Neural cell (in vitro differentiated cells): ENCODE data around the gene SHF. TPM values are rescaled to one million over a fixed set of nuclear protein-coding genes. Genes with fewer than 3 reads are reported as not detected.

Source experiments
- H2AFZ ChIP-seq: fragments of 200-600, 300-800 bp; sonication (generic), shearing (Covaris generic); 2 replicates; pipeline ENCODE4 v1.6.0; 2014; ENCODE audit warnings: low read depth, mild to moderate bottlenecking, antibody characterized with exemption, low read length, moderate library complexity
- H3F3A ChIP-seq: fragments of 200-600 bp; shearing (Covaris generic); 2 replicates; pipeline ENCODE4 v1.6.1; 2016; ENCODE audit warnings: mild to moderate bottlenecking, moderate library complexity, mixed read lengths, antibody characterized with exemption, low read length; ENCODE audit not compliant: insufficient read depth, poor library complexity, severe bottlenecking
- H3K27ac ChIP-seq: fragments of 200-600, 300-800 bp; sonication (generic), shearing (Covaris generic); 2 replicates; pipeline ENCODE4 v1.5.1; 2014; ENCODE audit warnings: mild to moderate bottlenecking, low read length, moderate library complexity
- H3K27me3 ChIP-seq: fragments of 300-800, 200-600 bp; sonication (generic), shearing (Covaris generic); 2 replicates; pipeline ENCODE4 v1.6.0; 2014; ENCODE audit warnings: mild to moderate bottlenecking, low read depth, low read length, moderate library complexity; ENCODE audit not compliant: insufficient read depth
- H3K36me3 ChIP-seq: fragments of 300-800, 200-600 bp; sonication (generic), shearing (Covaris generic); 2 replicates; pipeline ENCODE4 v1.5.1; 2014; ENCODE audit warnings: mild to moderate bottlenecking, antibody characterized with exemption, low read length, moderate library complexity; ENCODE audit not compliant: insufficient read depth
- H3K4me2 ChIP-seq: fragments of 300-800, 200-600 bp; sonication (generic), shearing (Covaris generic); 2 replicates; pipeline ENCODE4 v1.6.0; 2014; ENCODE audit warnings: mild to moderate bottlenecking, low read length
- H3K4me3 ChIP-seq: fragments of 300-800, 200-600 bp; sonication (generic), shearing (Covaris generic); 2 replicates; pipeline ENCODE4 v1.5.1; 2014; ENCODE audit warnings: mild to moderate bottlenecking, low read length, moderate library complexity
- H3K79me2 ChIP-seq: fragments of 200-600 bp; shearing (Covaris generic); replicated peaks from 2 replicates; pipeline ENCODE4 v1.6.0; 2014; ENCODE audit warnings: mild to moderate bottlenecking, low read length, moderate library complexity; ENCODE audit not compliant: insufficient read depth
- H3K9ac ChIP-seq: fragments of 300-800, 200-600 bp; sonication (generic), shearing (Covaris generic); 2 replicates; pipeline ENCODE4 v1.6.1; 2016; ENCODE audit warnings: mild to moderate bottlenecking, low read length, mixed read lengths
- H3K9me2 ChIP-seq: fragments of 200-600 bp; shearing (Covaris generic); 2 replicates; pipeline ENCODE4 v1.6.1; 2016; ENCODE audit warnings: mild to moderate bottlenecking, low read length, mixed read lengths; ENCODE audit not compliant: insufficient read depth
- H3K9me3 ChIP-seq: fragments of 200-600, 300-800 bp; sonication (generic), shearing (Covaris generic); 2 replicates; pipeline ENCODE4 v1.6.1; 2016; ENCODE audit warnings: mild to moderate bottlenecking, mixed run types, low read length, moderate library complexity, mixed read lengths
- H4K20me1 ChIP-seq: fragments of 200-600 bp; shearing (Covaris generic); 2 replicates; pipeline ENCODE4 v1.6.1; 2016; ENCODE audit warnings: mild to moderate bottlenecking, mixed run types; ENCODE audit not compliant: insufficient read depth
- EP300 ChIP-seq: fragments of 450-650 bp; conservative IDR thresholded peaks from 2 replicates; pipeline ENCODE4 v1.6.1; 2014; ENCODE audit warnings: antibody characterized with exemption, mild to moderate bottlenecking, moderate library complexity; ENCODE audit not compliant: poor library complexity, severe bottlenecking
- EZH2 ChIP-seq: fragments of 200-600, 300-800 bp; shearing (Covaris generic), sonication (generic); IDR thresholded peaks from 2 replicates; pipeline ENCODE4 v1.6.1; 2014; ENCODE audit warnings: antibody characterized with exemption, low read length, borderline replicate concordance, mild to moderate bottlenecking; ENCODE audit not compliant: insufficient read depth, poor library complexity, severe bottlenecking
- MXI1 ChIP-seq: fragments of 450-650 bp; conservative IDR thresholded peaks from 2 replicates; pipeline ENCODE4 v1.6.1; 2014; ENCODE audit warnings: antibody characterized with exemption, mild to moderate bottlenecking; ENCODE audit not compliant: poor library complexity, severe bottlenecking
- POLR2AphosphoS5 ChIP-seq: IDR thresholded peaks from 2 replicates; pipeline ENCODE4 v1.6.1; 2012
- RAD21 ChIP-seq: fragments of 450-650 bp; conservative IDR thresholded peaks from 2 replicates; pipeline ENCODE4 v1.6.1; 2014; ENCODE audit warnings: antibody characterized with exemption, mild to moderate bottlenecking, moderate library complexity
- SMC3 ChIP-seq: fragments of 450-650 bp; conservative IDR thresholded peaks from 2 replicates; pipeline ENCODE4 v1.6.1; 2014; ENCODE audit warnings: antibody characterized with exemption, mild to moderate bottlenecking, moderate library complexity; ENCODE audit not compliant: poor library complexity
- TAF1 ChIP-seq: IDR thresholded peaks from 2 replicates; pipeline ENCODE4 v1.6.1; 2012; ENCODE audit warnings: low read depth
- polyA plus RNA-seq: library from polyadenylated mRNA; depleted of rRNA; stranded (reverse); fragments of >200 nt; gene quantifications from 2 replicates; pipeline ENCODE4 v1.2.3, GENCODE V29; 2014
- TF ChIP-seq, protein P1 (sequence below): fragments of 450-650 bp; IDR thresholded peaks from 2 replicates; pipeline ENCODE4 v1.5.1; 2014; ENCODE audit warnings: antibody characterized with exemption, mild to moderate bottlenecking, moderate library complexity; ENCODE audit not compliant: poor library complexity, severe bottlenecking
- TF ChIP-seq, protein P2 (sequence below): IDR thresholded peaks from 2 replicates; pipeline ENCODE4 v1.6.1; 2012; ENCODE audit warnings: borderline replicate concordance

Gene SHF
- polyA plus RNA-seq, 1 donor from 2014 or later: 41.5 TPM

DNA sequence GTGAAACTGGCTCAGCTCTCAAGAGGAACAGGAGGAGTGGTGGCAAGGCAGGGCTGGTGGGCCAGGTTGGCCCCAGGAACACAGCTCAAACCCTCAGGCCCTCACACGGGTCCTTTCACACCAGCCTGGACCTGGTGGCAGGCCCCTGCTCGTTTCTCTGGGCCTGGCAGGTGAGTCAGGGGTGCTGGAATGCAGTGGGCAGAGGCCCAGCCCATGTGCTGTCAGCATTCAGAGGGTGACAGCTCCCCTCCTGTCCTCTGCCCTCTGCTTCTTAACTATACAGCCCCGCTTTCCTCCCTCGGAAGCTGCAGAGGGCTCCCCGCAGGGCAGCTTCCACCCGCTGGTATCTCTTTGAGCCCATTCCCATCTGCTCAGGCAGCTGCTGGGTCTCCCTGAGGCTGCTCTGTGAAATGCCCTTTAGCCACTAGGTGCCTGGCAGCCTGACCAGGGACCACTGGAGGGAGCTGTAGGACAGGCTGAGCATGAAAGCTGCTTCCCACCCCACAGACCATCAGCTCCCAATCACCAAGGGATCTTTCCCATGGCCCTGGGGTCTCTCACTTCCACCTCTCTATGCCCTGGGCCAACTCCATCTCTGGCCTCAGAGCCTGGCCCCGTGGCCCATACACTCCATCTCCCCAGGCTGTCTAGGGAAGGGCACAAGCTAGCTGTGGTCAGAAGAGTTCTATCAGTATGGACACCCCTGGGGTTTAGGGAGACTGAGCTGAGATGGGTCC is 24.8 kb downstream of the SHF start:
- no peak overlapping the region for H3K4me2 ChIP-seq
- no peak overlapping the region for H2AFZ ChIP-seq
- H3K27ac ChIP-seq: no peak overlapping the region
- no peaks in the 10 kb centered on the region for H4K20me1 ChIP-seq
- no peaks in the 10 kb centered on the region for H3K36me3 ChIP-seq
- no peak overlapping the region for H3K4me3 ChIP-seq
- H3K9me2 ChIP-seq: no peaks in the 10 kb centered on the region
- H3K9me3 ChIP-seq: no peaks in the 10 kb centered on the region
- no peaks in the 10 kb centered on the region for H3K27me3 ChIP-seq
- no peaks in the 10 kb centered on the region for H3K79me2 ChIP-seq
- TF ChIP-seq SMC3 (peak; percentile 69), RAD21 (peak; percentile 75), POLR2AphosphoS5 (no peak)
- TF ChIP-seq, protein P1, sequence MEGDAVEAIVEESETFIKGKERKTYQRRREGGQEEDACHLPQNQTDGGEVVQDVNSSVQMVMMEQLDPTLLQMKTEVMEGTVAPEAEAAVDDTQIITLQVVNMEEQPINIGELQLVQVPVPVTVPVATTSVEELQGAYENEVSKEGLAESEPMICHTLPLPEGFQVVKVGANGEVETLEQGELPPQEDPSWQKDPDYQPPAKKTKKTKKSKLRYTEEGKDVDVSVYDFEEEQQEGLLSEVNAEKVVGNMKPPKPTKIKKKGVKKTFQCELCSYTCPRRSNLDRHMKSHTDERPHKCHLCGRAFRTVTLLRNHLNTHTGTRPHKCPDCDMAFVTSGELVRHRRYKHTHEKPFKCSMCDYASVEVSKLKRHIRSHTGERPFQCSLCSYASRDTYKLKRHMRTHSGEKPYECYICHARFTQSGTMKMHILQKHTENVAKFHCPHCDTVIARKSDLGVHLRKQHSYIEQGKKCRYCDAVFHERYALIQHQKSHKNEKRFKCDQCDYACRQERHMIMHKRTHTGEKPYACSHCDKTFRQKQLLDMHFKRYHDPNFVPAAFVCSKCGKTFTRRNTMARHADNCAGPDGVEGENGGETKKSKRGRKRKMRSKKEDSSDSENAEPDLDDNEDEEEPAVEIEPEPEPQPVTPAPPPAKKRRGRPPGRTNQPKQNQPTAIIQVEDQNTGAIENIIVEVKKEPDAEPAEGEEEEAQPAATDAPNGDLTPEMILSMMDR: peak; percentile 70
- no peak overlapping the region for H3K9ac ChIP-seq
- H3F3A ChIP-seq: no peaks in the 10 kb centered on the region

DNA sequence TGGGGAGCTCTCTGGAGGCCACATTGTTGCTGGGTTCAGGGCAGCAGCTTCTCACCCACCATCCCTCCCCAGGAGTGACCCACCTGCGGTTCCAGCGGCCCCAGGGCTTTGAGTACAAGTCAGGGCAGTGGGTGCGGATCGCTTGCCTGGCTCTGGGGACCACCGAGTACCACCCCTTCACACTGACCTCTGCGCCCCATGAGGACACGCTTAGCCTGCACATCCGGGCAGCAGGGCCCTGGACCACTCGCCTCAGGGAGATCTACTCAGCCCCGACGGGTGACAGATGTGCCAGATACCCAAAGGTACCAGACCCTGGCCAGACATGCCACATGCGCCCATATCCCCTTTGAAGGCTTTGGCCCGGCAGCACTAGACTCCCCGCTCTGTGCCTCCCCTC is 26.1 kb downstream of the SHF start:
- Histone ChIP-seq H2AFZ (no peak overlapping the region), H4K20me1 (no peaks in the 10 kb centered on the region), H3K36me3 (no peaks in the 10 kb centered on the region), H3K4me3 (no peak overlapping the region), H3K27ac (no peak overlapping the region), H3K9ac (no peak overlapping the region), H3K79me2 (no peaks in the 10 kb centered on the region), H3F3A (no peaks in the 10 kb centered on the region), H3K27me3 (no peaks in the 10 kb centered on the region), H3K4me2 (no peak overlapping the region), H3K9me3 (no peaks in the 10 kb centered on the region), H3K9me2 (no peaks in the 10 kb centered on the region)
- TF ChIP-seq RAD21 (no peak), TAF1 (no peak), EZH2 (no peak), MXI1 (no peak), EP300 (no peak), POLR2AphosphoS5 (no peak)
- TF ChIP-seq, protein P2, sequence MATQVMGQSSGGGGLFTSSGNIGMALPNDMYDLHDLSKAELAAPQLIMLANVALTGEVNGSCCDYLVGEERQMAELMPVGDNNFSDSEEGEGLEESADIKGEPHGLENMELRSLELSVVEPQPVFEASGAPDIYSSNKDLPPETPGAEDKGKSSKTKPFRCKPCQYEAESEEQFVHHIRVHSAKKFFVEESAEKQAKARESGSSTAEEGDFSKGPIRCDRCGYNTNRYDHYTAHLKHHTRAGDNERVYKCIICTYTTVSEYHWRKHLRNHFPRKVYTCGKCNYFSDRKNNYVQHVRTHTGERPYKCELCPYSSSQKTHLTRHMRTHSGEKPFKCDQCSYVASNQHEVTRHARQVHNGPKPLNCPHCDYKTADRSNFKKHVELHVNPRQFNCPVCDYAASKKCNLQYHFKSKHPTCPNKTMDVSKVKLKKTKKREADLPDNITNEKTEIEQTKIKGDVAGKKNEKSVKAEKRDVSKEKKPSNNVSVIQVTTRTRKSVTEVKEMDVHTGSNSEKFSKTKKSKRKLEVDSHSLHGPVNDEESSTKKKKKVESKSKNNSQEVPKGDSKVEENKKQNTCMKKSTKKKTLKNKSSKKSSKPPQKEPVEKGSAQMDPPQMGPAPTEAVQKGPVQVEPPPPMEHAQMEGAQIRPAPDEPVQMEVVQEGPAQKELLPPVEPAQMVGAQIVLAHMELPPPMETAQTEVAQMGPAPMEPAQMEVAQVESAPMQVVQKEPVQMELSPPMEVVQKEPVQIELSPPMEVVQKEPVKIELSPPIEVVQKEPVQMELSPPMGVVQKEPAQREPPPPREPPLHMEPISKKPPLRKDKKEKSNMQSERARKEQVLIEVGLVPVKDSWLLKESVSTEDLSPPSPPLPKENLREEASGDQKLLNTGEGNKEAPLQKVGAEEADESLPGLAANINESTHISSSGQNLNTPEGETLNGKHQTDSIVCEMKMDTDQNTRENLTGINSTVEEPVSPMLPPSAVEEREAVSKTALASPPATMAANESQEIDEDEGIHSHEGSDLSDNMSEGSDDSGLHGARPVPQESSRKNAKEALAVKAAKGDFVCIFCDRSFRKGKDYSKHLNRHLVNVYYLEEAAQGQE: no peak
